Adrenal gland (tissue), 12 donors: ENCODE results near the gene CHRDL2. TPM values are rescaled to one million over a fixed set of nuclear protein-coding genes. Genes with fewer than 3 reads are reported as not detected.

Experiments used
- DNase-seq, 7 donors: peaks; one replicate each; pipeline ENCODE4 v3.0.0-alpha.2; 2019 to 2020
- H3K27ac ChIP-seq, 5 donors: fragments of 200-600 bp; sonication (generic) in 4 of 5; 1 replicate in 3 of 5; 2 replicates in 2 of 5; pipeline versions ENCODE4 v1.5.1 to v1.8.0; 2016 to 2020; ENCODE audit warnings: mild to moderate bottlenecking in 1 of 5
- H3K27me3 ChIP-seq: fragments of 200-600 bp; 2 replicates; pipeline ENCODE4 v1.8.0; 2021
- H3K36me3 ChIP-seq, 2 donors: fragments of 200-600 bp; replicated peaks in 1 of 2; 1 replicate in 1 of 2; 2 replicates in 1 of 2; pipeline versions ENCODE4 v1.5.1 to v1.8.0; 2018 to 2022
- H3K4me1 ChIP-seq, 2 donors: fragments of 200-600 bp; replicated peaks in 1 of 2; 1 replicate in 1 of 2; 2 replicates in 1 of 2; pipeline versions ENCODE4 v1.5.1 to v1.8.0; 2018 to 2021
- H3K4me3 ChIP-seq, 4 donors: fragments of 200-600 bp; sonication (generic) in 3 of 4; one replicate each; pipeline ENCODE4 v1.5.1; 2016 to 2018
- H3K9me3 ChIP-seq, 3 donors: fragments of 200-600 bp; sonication (generic) in 1 of 3; replicated peaks in 1 of 3; 1 replicate in 2 of 3; 2 replicates in 1 of 3; pipeline versions ENCODE4 v1.5.1 to v1.8.0; 2016 to 2021
- POLR2A ChIP-seq, 2 donors: fragments of 450-650 bp; IDR thresholded peaks; one replicate each; pipeline ENCODE4 v1.6.1; 2017; ENCODE audit warnings: antibody characterized with exemption in 2 of 2, mild to moderate bottlenecking in 2 of 2, moderate library complexity in 1 of 2
- WGBS, 4 donors: extraction: QIAGEN DNeasy Blood & Tissue Kit in 2 of 4; methylation state at CpG; one replicate each; pipeline versions ENCODE4 v1.1.5 to v1.1.7; 2013 to 2017; 5-methylcytosine and 5-hydroxymethylcytosine counted together
- intact Hi-C, 2 donors: fragments of 100-400 bp; cut with DNase I; formaldehyde crosslinking; loops; one replicate each; pipeline versions ENCODE4 v1.14.1 to v1.15.0; 2022 to 2023
- polyA plus RNA-seq, 3 donors: library from polyadenylated mRNA; stranded (reverse); fragments of 200-250 nt in 2 of 3; fragments of 350-450 nt in 1 of 3; fragmentation: Illumina TruSeq in 1 of 3; extraction: RNeasy Lipid Tissue Mini Kit (QIAGEN cat#74804) in 1 of 3; gene quantifications; one replicate each; pipeline ENCODE4 v1.2.3, GENCODE V29; 2013 to 2014
- total RNA-seq, 9 donors: library from RNA; depleted of rRNA in 4 of 9; stranded (reverse); fragments of >200 nt in 4 of 9; fragments of 120-200 nt in 1 of 9; fragmentation: NEBNext Ultra II Directional in 1 of 9; extraction: Animal tissue kit (Norgen Biotek cat#: 25700) in 1 of 9; gene quantifications; one replicate each; pipeline versions ENCODE4 v1.1.0 to v1.2.4, GENCODE V29; 2013 to 2023
- TF ChIP-seq, protein P1 (sequence below), 6 experiments: fragments of 450-650 bp in 4 of 6; fragments of 200-600 bp in 2 of 6; sonication (generic) in 1 of 6; IDR thresholded peaks; 1 replicate in 5 of 6; 2 replicates in 1 of 6; pipeline versions ENCODE4 v1.5.1 to v1.8.0; 2016 to 2021; ENCODE audit warnings: antibody characterized with exemption in 6 of 6, mild to moderate bottlenecking in 2 of 6, moderate library complexity in 1 of 6
- donor health status: healthy with polysubstance abuse.
- donor health status: Bipolar disorder and iron deficiency.
- donor health status: DM: yes; HTN: yes; CAD: no.
- donor health status: DM: no; HTN: no; CAD: no.
- donor health status: DM: no; HTN: no; CAD: no.
- donor health status: DM: yes; HTN: yes; CAD: no.

Gene CHRDL2
- total and polyA plus RNA-seq, 12 donors: 0.30 to 0.95 (median 0.72) TPM; not detected in 7

- peak overlapping the region in 2 of 5 donors; percentile 54 to 63 for H3K27ac ChIP-seq
- H3K4me1 ChIP-seq: peaks cover 0 to 8% of the 10 kb centered on the region in 2 donors
- H3K27me3 ChIP-seq: no peaks in the 10 kb centered on the region
- no peak for TF ChIP-seq POLR2A (IDR thresholded peaks at IDR 0.05)
- TF ChIP-seq, protein P1, sequence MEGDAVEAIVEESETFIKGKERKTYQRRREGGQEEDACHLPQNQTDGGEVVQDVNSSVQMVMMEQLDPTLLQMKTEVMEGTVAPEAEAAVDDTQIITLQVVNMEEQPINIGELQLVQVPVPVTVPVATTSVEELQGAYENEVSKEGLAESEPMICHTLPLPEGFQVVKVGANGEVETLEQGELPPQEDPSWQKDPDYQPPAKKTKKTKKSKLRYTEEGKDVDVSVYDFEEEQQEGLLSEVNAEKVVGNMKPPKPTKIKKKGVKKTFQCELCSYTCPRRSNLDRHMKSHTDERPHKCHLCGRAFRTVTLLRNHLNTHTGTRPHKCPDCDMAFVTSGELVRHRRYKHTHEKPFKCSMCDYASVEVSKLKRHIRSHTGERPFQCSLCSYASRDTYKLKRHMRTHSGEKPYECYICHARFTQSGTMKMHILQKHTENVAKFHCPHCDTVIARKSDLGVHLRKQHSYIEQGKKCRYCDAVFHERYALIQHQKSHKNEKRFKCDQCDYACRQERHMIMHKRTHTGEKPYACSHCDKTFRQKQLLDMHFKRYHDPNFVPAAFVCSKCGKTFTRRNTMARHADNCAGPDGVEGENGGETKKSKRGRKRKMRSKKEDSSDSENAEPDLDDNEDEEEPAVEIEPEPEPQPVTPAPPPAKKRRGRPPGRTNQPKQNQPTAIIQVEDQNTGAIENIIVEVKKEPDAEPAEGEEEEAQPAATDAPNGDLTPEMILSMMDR (IDR thresholded peaks at IDR 0.05): no peak
- intact Hi-C loops: no loop called here
- 48 to 57% (median 50%) methylated on average over 12 of the region's 12 CpGs for WGBS, 4 donors
- peak; percentile 49 to 88 (median 85) for DNase-seq
- H3K9me3 ChIP-seq: no peaks in the 10 kb centered on the region
- H3K36me3 ChIP-seq: no peaks in the 10 kb centered on the region
- no peak overlapping the region for H3K4me3 ChIP-seq
Measured at GRCh38 chr11:74672956-74673692, 58.1 kb downstream of the CHRDL2 start.

GRCh38 chr11:74672332-74672955 is 58.8 kb downstream of the CHRDL2 start:
- H3K9me3 ChIP-seq: no peaks in the 10 kb centered on the region
- peak overlapping the region in 2 of 5 donors; percentile 54 to 63 for H3K27ac ChIP-seq
- H3K4me1 ChIP-seq: peaks cover 0 to 8% of the 10 kb centered on the region in 2 donors
- DNase-seq: no peak
- no peak overlapping the region for H3K4me3 ChIP-seq
- intact Hi-C loops: no loop called here
- no peaks in the 10 kb centered on the region for H3K36me3 ChIP-seq
- H3K27me3 ChIP-seq: no peaks in the 10 kb centered on the region
- WGBS, 4 donors: 61 to 75% (median 69%) methylated on average over 4 of the region's 4 CpGs
- TF ChIP-seq POLR2A (IDR thresholded peaks at IDR 0.05): no peak
- TF ChIP-seq, protein P1 (IDR thresholded peaks at IDR 0.05): no peak

DNA sequence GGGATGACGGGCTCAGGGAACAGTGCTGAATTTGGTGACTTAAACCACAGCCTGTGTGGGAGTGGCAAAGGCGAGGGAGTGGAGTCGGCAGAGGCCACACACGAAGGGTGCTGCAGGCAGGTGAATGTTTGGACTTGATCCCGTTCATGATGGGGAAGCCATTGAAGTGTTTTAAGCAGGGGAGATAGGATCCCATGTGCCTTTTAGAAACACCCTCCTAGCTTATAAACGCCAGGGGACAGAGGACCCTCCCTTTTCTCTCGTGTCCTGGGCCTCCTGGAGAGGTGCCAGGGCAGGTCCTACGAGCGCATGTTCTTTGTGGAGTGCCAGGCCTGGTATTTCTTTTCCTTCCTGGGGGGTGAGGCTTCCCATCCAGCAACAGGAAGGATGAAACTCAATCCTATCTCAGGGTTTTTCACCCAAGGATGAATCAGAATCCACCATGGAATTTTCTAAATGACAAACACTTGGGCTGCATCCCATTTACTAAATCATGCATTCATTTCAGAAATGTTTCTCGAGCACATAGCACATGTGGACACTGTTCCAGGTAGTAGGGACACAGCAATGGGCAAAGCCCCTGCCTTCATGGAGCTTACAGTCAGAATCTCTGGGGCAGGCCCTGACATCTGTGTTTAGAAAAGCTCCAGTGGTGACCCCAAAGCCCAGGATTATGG is 59.6 kb downstream of the CHRDL2 start:
- Histone ChIP-seq H3K9me3 (no peaks in the 10 kb centered on the region), H3K27ac (no peak overlapping the region), H3K27me3 (no peaks in the 10 kb centered on the region), H3K4me1 (peaks cover 0 to 8% of the 10 kb centered on the region in 2 donors), H3K4me3 (no peak overlapping the region), H3K36me3 (no peaks in the 10 kb centered on the region)
- TF ChIP-seq POLR2A (IDR thresholded peaks at IDR 0.05): no peak
- TF ChIP-seq, protein P1 (IDR thresholded peaks at IDR 0.05): no peak
- peak in 3 of 7 donors; percentile 14 to 35 (median 17) for DNase-seq
- intact Hi-C loops: no loop called here
- 87 to 91% (median 88%) methylated on average over 6 to 10 of the region's 10 CpGs for WGBS, 4 donors

GRCh38 chr11:74670171-74670570 is 61.1 kb downstream of the CHRDL2 start:
- Histone ChIP-seq H3K27ac (no peak overlapping the region), H3K4me1 (peaks cover 0 to 8% of the 10 kb centered on the region in 2 donors), H3K4me3 (no peak overlapping the region), H3K27me3 (no peaks in the 10 kb centered on the region), H3K36me3 (no peaks in the 10 kb centered on the region), H3K9me3 (no peaks in the 10 kb centered on the region)
- TF ChIP-seq POLR2A (IDR thresholded peaks at IDR 0.05): no peak
- TF ChIP-seq, protein P1 (IDR thresholded peaks at IDR 0.05): no peak
- intact Hi-C loops: no loop called here
- peak in 1 of 7 donors; percentile 8 for DNase-seq
- 91 to 93% (median 92%) methylated on average over 7 of the region's 7 CpGs for WGBS, 4 donors
